Stromal cell of bone marrow (primary cell): ENCODE data around the gene PLA2G4B.
A peak's percentile ranks its signal among the peaks of the same experiment; 100 is the strongest.

Source experiments
- DNase-seq: peaks from one replicate; pipeline ENCODE4 v3.0.0-alpha.2; 2012; ENCODE audit warnings: low read depth

Gene PLA2G4B

DNA sequence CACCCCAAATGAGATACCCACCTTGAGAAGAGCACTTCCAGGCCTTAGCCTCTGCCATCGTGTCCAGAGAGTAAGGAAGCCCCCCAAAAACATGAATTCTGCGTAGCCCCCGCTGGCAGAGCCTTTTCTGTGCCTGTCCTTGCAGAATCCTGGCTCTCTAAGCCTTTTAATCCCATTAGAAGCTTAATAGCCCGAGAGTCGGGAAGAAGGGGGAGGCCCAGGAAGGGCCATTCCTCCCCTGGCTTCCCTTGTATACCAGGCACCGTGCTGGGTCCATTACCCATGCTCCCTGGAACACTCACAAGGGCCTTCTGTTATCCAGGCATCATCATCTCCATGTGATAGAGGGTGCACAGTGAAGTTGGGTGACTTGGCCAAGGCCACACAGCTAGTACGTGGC, 48.1 kb downstream of the PLA2G4B start:
- no peak for DNase-seq

GRCh38 chr15:41887161-41887560, 48.5 kb downstream of the PLA2G4B start:
- DNase-seq = no peak

DNA sequence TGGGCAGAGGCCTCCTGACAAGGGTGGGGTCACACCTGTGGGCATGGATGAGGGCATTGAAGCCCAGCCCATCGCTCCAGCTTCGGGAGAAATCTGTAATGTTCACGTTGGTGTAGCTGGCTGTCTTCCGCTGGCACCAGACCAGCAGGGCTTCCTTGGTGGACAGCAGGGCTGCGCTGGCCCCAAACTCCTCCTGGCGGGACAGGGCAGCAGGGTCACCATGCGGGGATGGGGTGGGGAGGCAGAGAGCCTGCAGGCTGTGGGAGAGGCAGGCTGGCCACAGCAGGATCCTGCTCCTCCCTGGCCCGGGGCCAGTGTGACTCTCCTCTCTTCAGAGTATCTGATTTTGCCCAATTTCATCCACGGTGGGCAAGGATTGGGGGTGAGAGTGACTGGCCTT, 49.2 kb downstream of the PLA2G4B start:
- DNase-seq = no peak

DNA sequence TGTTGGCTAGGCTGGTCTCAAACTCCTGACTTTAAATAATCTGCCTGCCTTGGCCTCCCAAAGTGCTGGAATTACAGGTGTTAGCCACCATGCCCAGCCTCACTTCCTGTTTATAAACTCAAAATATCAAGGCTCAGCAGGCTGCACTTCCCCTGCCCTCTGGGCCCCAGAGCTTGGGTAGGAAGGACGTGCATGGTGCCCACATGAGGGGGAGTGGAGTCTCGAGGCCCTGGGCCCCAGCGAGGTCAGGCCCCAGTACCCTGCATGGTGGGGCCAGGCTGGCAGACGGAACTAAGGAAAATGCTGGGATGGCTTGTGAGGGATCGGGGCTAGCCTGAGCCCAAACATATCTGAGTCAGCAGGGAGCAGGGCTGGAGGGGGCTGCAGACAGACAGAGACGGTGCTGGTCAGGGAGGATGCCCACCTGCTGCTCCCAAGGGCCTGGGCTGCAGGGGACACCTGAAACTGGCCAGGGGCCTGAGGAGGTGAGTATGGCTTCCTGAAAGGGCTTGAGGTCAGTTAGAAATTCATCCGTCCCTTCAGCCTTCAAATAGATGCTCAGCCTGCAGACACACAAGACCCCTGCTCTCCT, 50.1 kb downstream of the PLA2G4B start:
- no peak for DNase-seq

DNA sequence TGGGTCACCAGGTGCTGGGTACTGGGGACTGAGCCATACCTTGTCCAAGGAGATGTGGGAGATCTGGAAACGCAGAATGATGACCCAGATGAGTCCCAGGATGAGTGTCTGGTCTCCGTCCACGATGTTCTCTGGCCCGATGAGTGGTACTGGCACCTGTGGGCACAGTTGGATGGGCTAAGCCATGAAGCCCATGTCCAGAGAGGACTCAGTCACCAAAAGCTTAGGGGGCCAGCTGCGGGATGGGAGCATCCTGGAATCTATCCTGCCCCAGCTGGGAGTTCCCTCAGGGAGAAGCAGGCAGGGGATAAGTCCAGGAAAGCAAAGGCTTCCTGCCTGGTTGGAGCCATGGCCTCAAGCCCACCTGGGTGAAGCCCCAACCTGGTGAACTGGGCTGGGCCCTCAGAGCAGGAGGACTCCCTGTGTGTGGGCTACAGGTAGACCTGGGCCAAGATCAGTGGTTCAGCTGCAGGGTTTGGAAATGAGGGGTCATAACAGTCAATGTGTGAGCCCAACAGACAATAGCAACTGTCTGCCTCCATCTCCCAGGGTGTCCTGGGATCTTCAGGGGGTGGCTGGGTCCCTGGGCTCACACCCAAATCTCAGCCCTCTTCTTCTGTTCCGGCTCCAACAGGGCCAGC, 51.5 kb downstream of the PLA2G4B start:
- no peak for DNase-seq

- DNase-seq = no peak
Measured at GRCh38 chr15:41891226-41891625, 52.6 kb downstream of the PLA2G4B start.

DNA sequence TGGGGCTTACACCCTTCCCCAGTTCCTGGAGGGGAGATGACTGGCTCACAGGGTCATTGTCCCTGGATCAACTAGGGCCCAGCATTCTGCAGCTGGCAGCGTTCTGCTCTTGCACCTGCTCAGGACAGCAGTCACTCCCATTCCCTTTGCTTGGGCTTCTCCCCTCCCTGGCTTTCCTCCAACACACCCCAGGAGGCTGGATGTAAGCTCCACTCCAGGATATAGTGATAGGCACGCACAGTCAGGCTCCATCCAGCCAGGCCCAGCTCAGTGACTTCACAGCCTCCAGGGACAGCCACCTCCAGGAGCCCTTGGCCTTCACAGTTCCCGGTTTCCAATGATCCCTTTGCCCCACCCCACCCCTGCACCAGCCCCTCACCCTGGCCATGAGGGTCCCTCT, 53.3 kb downstream of the PLA2G4B start:
- DNase-seq = no peak

DNA sequence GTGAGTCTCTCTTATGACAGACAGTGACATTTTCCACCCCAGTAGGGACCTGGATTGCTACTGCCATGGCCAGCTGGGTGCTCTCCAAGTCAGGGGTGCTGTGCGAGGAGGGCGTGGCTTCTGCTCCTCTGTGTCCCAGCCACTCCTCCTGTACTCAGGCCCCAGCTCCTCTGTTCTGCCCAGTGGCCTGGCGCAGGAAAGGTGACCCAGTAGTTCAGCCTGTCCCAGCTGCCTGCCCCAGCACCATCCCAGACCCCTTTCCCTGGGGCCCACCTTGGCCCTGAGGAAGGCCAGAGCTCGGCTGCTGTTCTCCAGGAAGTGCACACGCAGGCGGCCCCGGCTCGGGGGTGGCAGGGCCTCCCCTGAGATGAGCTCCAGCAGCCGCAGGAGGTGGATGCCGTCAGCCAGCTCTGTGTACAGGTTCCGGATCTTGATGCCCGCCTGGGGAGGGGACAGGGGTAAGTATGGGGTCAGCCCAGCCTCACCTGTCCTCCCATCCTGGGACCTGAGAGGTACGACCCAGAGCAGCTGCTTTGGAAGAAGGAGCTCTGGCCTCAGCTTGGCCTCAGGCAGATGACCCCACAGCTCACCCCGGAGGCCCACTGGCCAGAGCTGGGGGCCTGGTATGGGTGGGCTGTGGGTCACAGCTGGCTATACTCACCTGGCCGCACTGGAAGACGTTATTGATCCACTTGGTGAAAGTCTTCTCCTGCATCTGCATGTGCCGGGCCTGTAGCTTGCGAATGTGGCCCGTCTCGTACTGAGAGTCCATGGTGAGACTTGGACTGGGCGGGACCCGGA, 54.2 kb downstream of the PLA2G4B start:
- no peak for DNase-seq

DNA sequence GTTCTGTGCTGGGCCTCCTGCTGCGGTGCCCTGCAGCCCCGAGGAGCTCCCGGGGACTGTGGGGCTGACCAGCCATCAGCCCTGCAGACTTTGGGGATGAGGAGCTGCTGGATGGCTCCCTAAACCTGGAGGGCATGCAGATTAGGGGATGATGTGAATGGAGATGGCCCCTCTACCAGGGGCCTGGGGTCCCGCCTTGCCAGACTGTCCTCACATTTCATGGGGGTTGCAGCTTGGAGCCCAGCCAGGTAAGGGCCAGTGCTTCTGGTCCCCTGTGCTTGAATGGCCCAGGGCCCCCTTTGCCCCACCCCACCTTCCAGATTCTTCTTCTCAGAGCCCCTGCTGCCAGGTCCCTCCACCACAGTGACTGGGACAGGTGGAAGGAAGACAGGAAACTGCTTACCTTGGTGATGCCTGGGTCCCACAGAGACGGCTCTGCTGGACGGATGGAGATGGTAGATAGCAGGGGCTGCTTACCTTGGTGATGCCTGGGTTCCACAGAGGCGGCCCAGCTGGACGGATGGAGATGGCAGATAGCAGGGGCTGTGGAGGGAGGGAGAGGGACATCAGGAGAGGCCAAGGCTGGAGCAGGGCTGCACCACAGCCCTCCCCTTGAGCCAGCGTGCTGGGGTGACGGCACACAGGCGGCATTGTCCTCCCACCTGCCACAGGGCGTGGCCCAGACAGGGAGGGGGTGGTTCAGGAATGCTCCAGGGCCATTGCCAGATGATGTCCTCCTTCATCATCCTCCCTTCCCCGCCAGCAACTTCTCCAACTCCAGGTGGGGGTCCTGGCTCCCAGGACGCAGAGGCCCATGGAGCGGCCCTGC, 55.0 kb downstream of the PLA2G4B start, which contains the start of gene SPTBN5:
Gene SPTBN5, minus strand, starts transcription at position 632 of the 829 bp plus-strand sequence. Its CDS starts 556 bp downstream, at position 76.
- no peak for DNase-seq

DNA sequence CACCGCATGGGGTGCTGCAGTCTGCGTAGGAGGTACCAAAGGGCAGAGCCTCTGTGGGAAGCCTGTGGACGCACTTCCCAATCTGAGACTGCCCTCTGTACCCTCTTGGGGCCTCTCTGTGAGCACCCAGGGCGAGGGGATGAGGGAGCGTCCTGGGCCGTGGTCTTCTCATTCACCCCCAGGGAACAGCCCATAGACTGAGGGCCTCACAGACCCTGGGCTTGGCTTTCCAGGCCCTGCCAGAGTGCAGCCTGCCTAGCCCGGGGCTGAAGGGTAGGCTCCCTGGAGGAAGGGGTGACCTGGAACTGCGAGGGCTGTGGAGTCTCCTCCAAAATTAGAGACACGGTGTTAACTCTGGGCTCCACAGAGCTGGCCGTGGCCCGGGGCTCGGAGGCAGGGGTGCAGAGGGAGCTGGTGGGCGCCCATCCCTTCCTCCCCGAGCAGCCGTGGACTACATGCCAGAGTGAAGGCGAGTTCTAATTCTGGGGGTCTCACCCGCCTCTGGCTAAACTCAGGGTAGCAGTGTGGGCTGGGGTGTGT, 55.7 kb downstream of the PLA2G4B start:
- no peak for DNase-seq

GRCh38 chr15:41894791-41895463, 56.3 kb downstream of the PLA2G4B start:
- peak; percentile 28 for DNase-seq

GRCh38 chr15:41895491-41895890, 56.8 kb downstream of the PLA2G4B start:
- no peak for DNase-seq

DNA sequence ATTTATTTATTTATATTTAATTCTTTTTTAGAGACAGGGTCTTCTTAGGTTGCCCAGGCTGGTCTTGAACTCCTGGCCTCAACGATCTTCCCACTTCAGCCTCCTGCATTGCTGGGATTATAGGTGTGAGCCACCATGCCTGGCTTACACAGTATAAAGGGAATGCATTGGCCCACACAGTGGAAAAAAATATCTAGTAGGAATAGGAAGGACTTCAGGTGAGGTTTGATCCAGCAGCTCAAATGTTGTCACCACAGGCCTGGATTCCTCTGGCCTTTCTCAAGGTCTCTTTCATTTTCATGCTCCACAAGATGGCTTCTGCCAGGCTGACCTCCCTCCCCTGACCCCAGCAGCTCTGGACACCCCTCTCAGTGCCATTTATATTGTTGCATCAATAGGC, 57.3 kb downstream of the PLA2G4B start:
- DNase-seq = no peak

GRCh38 chr15:41896566-41896965, 57.9 kb downstream of the PLA2G4B start:
- no peak for DNase-seq

- no peak for DNase-seq
Measured at GRCh38 chr15:41897363-41897799, 58.7 kb downstream of the PLA2G4B start.
